Keratinocyte (primary cell): ENCODE data around the gene SBNO1.
"Not testable (repeated sequence)": the region's sequence is repeated elsewhere in the genome, so short reads cannot be mapped to it uniquely, and the experiment has no call there.

ENCODE experiments used
- CTCF ChIP-seq, 3 experiments: IDR thresholded peaks in 1 of 3; conservative IDR thresholded peaks in 1 of 3; optimal IDR thresholded peaks in 1 of 3; 2 replicates in 2 of 3; 3 replicates in 1 of 3; pipeline versions ENCODE3 to v1.5.1; 2011; ENCODE audit warnings: low read length in 3 of 3, mild to moderate bottlenecking in 3 of 3, moderate library complexity in 2 of 3, control low read depth in 1 of 3, inconsistent platforms in 1 of 3; ENCODE audit not compliant: insufficient read depth in 2 of 3; ENCODE audit errors: extremely low read depth in 1 of 3
- EZH2 ChIP-seq: IDR thresholded peaks from one replicate; pipeline ENCODE4 v1.6.1; 2012; ENCODE audit warnings: inconsistent platforms, mild to moderate bottlenecking, low read length, moderate library complexity

GRCh38 chr12:123407269-123407668 is 42.6 kb upstream of the SBNO1 start:
- not testable (repeated sequence) for TF ChIP-seq CTCF (optimal IDR thresholded peaks at IDR 0.05 in 1 of 3, IDR thresholded peaks at IDR 0.05 in 1 of 3, conservative IDR thresholded peaks at IDR 0.05 in 1 of 3; ENCODE audit: extremely low read depth in 1 of 3, insufficient read depth in 2 of 3, low read length in 3 of 3); EZH2
